CD8-positive, alpha-beta memory T cell (primary cell): ENCODE data around the gene MISP. TPM values are rescaled to one million over a fixed set of nuclear protein-coding genes. Genes with fewer than 3 reads are reported as not detected.
A peak's percentile ranks its signal among the peaks of the same experiment; 100 is the strongest.

Experiments
- CTCF ChIA-PET: fragments of 350-600 bp; sonication (Branson Sonifier 250); formaldehyde crosslinking; loops from one replicate; lab custom pipeline; 2021; ENCODE audit warnings: antibody characterized with exemption; lab: Charles Lee
- POLR2A ChIA-PET: fragments of 350-600 bp; sonication (Branson Sonifier 250); formaldehyde crosslinking; loops from one replicate; lab custom pipeline; 2021; ENCODE audit warnings: antibody characterized with exemption; lab: Charles Lee
- DNase-seq, 5 donors: peaks; one replicate each; pipeline versions ENCODE4 v3.0.0 to v3.0.0-alpha.2; 2020 to 2022; ENCODE audit warnings: mixed read lengths in 1 of 5
- H3K27ac ChIP-seq: one replicate; pipeline ENCODE4 v1.7.0; 2013; ENCODE audit warnings: low read depth, mild to moderate bottlenecking, low read length, moderate library complexity
- H3K27me3 ChIP-seq: 2 replicates; pipeline ENCODE4 v1.7.0; 2013; ENCODE audit warnings: low read length, mild to moderate bottlenecking; ENCODE audit not compliant: insufficient read depth, poor library complexity, severe bottlenecking
- H3K36me3 ChIP-seq: 2 replicates; pipeline ENCODE4 v1.7.0; 2013; ENCODE audit warnings: mild to moderate bottlenecking, low read length, moderate library complexity; ENCODE audit not compliant: insufficient read depth
- H3K4me1 ChIP-seq: 2 replicates; pipeline ENCODE4 v1.7.0; 2013; ENCODE audit warnings: mild to moderate bottlenecking, low read length, moderate library complexity; ENCODE audit not compliant: insufficient read depth
- H3K4me3 ChIP-seq: 2 replicates; pipeline ENCODE4 v1.7.0; 2013; ENCODE audit warnings: mild to moderate bottlenecking, low read length
- H3K9me3 ChIP-seq: 2 replicates; pipeline ENCODE4 v1.7.0; 2013; ENCODE audit warnings: mild to moderate bottlenecking, low read length
- H3K27ac Mint-ChIP-seq, 8 donors: one replicate each; pipeline ENCODE4 v1.8.0; 2020 to 2021; ENCODE audit warnings: mixed read lengths in 8 of 8, mild to moderate bottlenecking in 6 of 8, inconsistent platforms in 3 of 8, moderate library complexity in 3 of 8
- H3K27me3 Mint-ChIP-seq, 2 donors: one replicate each; pipeline ENCODE4 v1.8.0; 2020 to 2021; ENCODE audit warnings: mixed read lengths in 2 of 2, mild to moderate bottlenecking in 1 of 2, moderate library complexity in 1 of 2
- H3K36me3 Mint-ChIP-seq, 3 donors: one replicate each; pipeline ENCODE4 v1.8.0; 2020 to 2021; ENCODE audit warnings: mixed read lengths in 3 of 3, inconsistent platforms in 1 of 3, mild to moderate bottlenecking in 1 of 3
- H3K4me1 Mint-ChIP-seq, 3 donors: one replicate each; pipeline ENCODE4 v1.8.0; 2020 to 2021; ENCODE audit warnings: mixed read lengths in 3 of 3, inconsistent platforms in 1 of 3, mild to moderate bottlenecking in 1 of 3
- H3K4me3 Mint-ChIP-seq, 7 donors: one replicate each; pipeline ENCODE4 v1.8.0; 2020 to 2021; ENCODE audit warnings: mixed read lengths in 7 of 7, mild to moderate bottlenecking in 6 of 7, moderate library complexity in 4 of 7, inconsistent platforms in 2 of 7
- H3K9me3 Mint-ChIP-seq, 5 donors: one replicate each; pipeline ENCODE4 v1.8.0; 2020 to 2022; ENCODE audit warnings: mixed read lengths in 5 of 5, mild to moderate bottlenecking in 3 of 5, moderate library complexity in 2 of 5, inconsistent platforms in 1 of 5
- polyA plus RNA-seq: library from polyadenylated mRNA; unstranded; fragments of 300-500 nt; fragmentation: Illumina TruSeq; gene quantifications from one replicate; pipeline ENCODE4 v1.2.3, GENCODE V29; 2021
- total RNA-seq, 2 experiments: library from RNA; stranded (reverse); gene quantifications; one replicate each; pipeline ENCODE4 v1.2.3, GENCODE V29; 2021

The MISP gene
- total and polyA plus RNA-seq, 3 experiments from 2014 or later: not detected

DNA sequence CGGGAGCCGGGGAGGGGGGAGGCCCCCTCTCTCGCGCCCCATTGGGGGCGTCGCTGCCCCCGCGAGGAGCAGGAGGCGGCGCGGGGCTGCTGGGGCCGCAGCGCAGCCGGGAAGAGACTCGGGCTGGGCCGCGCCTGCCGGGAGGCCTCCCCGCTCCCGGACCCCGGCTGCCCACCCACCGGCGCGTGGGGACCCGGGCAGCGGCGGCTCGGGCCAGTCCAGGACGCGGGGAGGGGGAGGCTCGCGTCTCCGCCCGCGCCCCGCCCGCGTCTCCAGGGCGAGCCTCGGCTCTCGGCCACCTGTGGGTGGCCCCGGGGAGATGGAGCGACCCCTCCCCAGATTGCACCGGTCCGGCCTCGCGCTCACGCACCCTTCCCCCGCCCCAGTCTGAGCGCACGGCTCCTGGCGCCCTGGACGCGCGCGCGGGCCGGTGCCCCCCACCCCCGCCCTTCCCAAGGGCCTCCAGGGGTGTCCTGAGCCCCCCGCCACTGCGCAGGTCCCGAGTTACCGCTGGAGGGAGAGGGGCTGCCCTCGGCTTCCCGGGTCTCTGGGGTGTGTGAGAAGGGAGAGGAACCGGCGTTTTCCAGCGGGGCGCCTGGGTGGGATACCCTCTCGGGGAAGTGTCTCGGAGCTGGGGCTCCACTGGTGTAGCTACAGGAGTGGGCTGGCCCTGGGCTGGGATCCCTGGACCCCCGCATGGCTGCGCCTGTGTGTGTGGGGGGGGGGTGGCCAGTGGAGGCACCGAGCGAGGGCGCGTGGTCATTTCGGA is 41.5 kb upstream of the MISP start:
- H3K27ac ChIP-seq: no peak overlapping the region
- CTCF ChIA-PET: no interaction called here
- POLR2A ChIA-PET: no interaction called here
- H3K4me1 Mint-ChIP-seq: peaks cover 0 to 5% (median 4%) of the 10 kb centered on the region in 3 donors
- peaks cover 31 to 36% of the 10 kb centered on the region in 2 donors for H3K27me3 Mint-ChIP-seq
- H3K4me3 Mint-ChIP-seq: no peak overlapping the region
- H3K27me3 ChIP-seq: peaks cover 8% of the 10 kb centered on the region
- peaks cover 0 to 2% (median 0%) of the 10 kb centered on the region in 5 donors for H3K9me3 Mint-ChIP-seq
- peaks cover 0 to 2% (median 0%) of the 10 kb centered on the region in 3 donors for H3K36me3 Mint-ChIP-seq
- DNase-seq: no peak
- no peak overlapping the region for H3K27ac Mint-ChIP-seq
- no peak overlapping the region for H3K4me3 ChIP-seq
- H3K36me3 ChIP-seq: no peaks in the 10 kb centered on the region
- H3K9me3 ChIP-seq: no peaks in the 10 kb centered on the region
- peaks cover 4% of the 10 kb centered on the region for H3K4me1 ChIP-seq

DNA sequence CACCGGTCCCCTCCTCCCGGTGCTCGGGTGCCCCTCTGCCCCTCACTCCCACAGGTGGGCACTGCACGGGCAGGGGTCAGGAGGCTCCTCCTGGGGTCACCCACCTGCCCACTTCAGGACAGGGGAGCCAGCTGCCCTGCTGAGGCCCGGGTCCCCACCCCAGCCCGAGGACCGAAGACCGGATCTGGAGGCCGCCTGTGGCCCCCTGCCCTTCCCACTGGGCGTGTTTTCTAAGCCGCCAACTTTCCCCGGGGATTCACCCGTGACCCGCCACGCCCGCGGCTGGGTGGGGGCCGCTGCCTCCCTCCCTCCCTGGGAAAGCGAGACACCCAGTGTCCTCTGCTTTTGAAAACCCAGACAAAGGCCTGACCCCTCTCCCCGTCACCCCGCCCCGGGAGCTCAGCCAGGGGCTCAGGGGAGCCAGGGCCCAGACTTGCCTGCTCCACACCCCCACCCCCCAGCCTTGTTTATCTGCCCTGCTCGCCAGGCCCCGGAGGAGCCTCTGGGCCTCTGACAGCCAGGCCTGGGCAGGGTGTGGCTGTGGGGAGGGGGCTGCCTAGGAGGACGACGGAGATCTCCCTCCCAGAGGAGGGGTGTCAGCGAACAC is 40.8 kb upstream of the MISP start:
- no peaks in the 10 kb centered on the region for H3K36me3 ChIP-seq
- CTCF ChIA-PET: no interaction called here
- no peaks in the 10 kb centered on the region for H3K9me3 ChIP-seq
- Mint-ChIP-seq H3K27ac (no peak overlapping the region), H3K4me3 (no peak overlapping the region), H3K9me3 (peaks cover 0 to 2% (median 0%) of the 10 kb centered on the region in 5 donors), H3K36me3 (peaks cover 0 to 2% (median 0%) of the 10 kb centered on the region in 3 donors), H3K4me1 (peaks cover 0 to 4% (median 3%) of the 10 kb centered on the region in 3 donors), H3K27me3 (peaks cover 28 to 36% of the 10 kb centered on the region in 2 donors)
- no peak for DNase-seq
- POLR2A ChIA-PET: no interaction called here
- H3K4me3 ChIP-seq: no peak overlapping the region
- H3K27ac ChIP-seq: no peak overlapping the region
- H3K4me1 ChIP-seq: no peaks in the 10 kb centered on the region
- peaks cover 8% of the 10 kb centered on the region for H3K27me3 ChIP-seq

GRCh38 chr19:710767-711166 is 40.1 kb upstream of the MISP start:
- Histone ChIP-seq H3K9me3 (no peaks in the 10 kb centered on the region), H3K36me3 (no peaks in the 10 kb centered on the region), H3K27me3 (peaks cover 8% of the 10 kb centered on the region), H3K4me3 (no peak overlapping the region), H3K4me1 (no peaks in the 10 kb centered on the region), H3K27ac (no peak overlapping the region)
- no peak for DNase-seq
- peaks cover 31 to 38% of the 10 kb centered on the region in 2 donors for H3K27me3 Mint-ChIP-seq
- peaks cover 1 to 4% (median 3%) of the 10 kb centered on the region in 5 donors for H3K9me3 Mint-ChIP-seq
- H3K27ac Mint-ChIP-seq: no peak overlapping the region
- peaks cover 0 to 4% (median 3%) of the 10 kb centered on the region in 3 donors for H3K4me1 Mint-ChIP-seq
- POLR2A ChIA-PET: no interaction called here
- peaks cover 0 to 2% (median 0%) of the 10 kb centered on the region in 3 donors for H3K36me3 Mint-ChIP-seq
- CTCF ChIA-PET: no interaction called here
- no peak overlapping the region for H3K4me3 Mint-ChIP-seq

DNA sequence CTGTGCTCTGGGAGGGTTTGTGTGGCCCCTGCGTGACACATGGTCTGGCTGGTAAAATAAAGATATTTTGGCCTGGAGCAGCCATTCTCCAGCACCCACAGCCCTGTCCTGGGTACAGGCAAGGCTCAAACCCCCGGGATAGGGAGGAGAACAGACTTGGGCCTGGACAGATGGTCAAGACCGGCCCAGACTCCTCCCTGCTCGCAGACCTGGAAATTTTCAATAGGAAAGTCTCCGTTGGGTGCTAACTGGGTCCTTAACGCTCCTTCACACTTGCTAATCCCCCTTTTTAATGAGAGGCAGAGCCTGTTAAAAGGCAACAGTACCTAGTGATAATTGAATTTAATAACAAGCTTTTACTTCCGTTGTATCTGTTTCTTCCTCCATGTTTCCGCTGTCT is 39.7 kb upstream of the MISP start:
- Histone ChIP-seq H3K27ac (no peak overlapping the region), H3K27me3 (peaks cover 8% of the 10 kb centered on the region), H3K9me3 (no peaks in the 10 kb centered on the region), H3K36me3 (no peaks in the 10 kb centered on the region), H3K4me1 (no peaks in the 10 kb centered on the region), H3K4me3 (no peak overlapping the region)
- Mint-ChIP-seq H3K27ac (no peak overlapping the region), H3K9me3 (peaks cover 2 to 5% (median 4%) of the 10 kb centered on the region in 5 donors), H3K4me3 (peak overlapping the region in 1 of 7 donors; percentile 9), H3K27me3 (peaks cover 31 to 41% of the 10 kb centered on the region in 2 donors), H3K4me1 (peaks cover 0 to 4% (median 3%) of the 10 kb centered on the region in 3 donors), H3K36me3 (peaks cover 0 to 2% (median 0%) of the 10 kb centered on the region in 3 donors)
- ChIA-PET CTCF (no interaction called here), POLR2A (no interaction called here)
- no peak for DNase-seq

DNA sequence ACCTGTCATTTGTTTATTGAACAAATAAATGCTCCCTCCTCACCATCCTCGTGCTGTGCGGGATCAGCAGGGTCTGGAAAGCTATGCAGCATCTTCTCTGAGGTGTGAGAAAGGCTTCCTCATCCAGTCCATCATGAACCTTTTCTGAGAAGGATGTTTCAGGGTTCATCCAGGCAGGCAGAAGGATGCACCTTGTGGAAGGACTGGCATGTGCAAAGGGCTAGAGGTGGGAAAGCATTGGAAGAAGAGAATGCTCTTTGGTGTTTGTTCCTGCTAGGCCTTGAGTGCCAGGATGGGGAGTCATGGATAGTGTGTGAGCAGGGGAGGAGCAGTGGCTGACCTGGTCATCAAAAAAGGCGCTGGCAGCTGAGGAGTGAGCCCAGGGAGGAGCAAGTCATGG is 35.6 kb upstream of the MISP start:
- Mint-ChIP-seq H3K27me3 (peaks cover 21 to 39% of the 10 kb centered on the region in 2 donors), H3K27ac (no peak overlapping the region), H3K4me1 (peaks cover 0 to 2% (median 0%) of the 10 kb centered on the region in 3 donors), H3K4me3 (no peak overlapping the region), H3K9me3 (peaks cover 2 to 5% (median 4%) of the 10 kb centered on the region in 5 donors), H3K36me3 (peaks cover 0 to 2% (median 0%) of the 10 kb centered on the region in 3 donors)
- no peak overlapping the region for H3K4me3 ChIP-seq
- ChIA-PET POLR2A (no interaction called here), CTCF (no interaction called here)
- no peaks in the 10 kb centered on the region for H3K4me1 ChIP-seq
- no peak overlapping the region for H3K27ac ChIP-seq
- no peaks in the 10 kb centered on the region for H3K36me3 ChIP-seq
- DNase-seq: no peak
- no peaks in the 10 kb centered on the region for H3K27me3 ChIP-seq
- no peaks in the 10 kb centered on the region for H3K9me3 ChIP-seq

DNA sequence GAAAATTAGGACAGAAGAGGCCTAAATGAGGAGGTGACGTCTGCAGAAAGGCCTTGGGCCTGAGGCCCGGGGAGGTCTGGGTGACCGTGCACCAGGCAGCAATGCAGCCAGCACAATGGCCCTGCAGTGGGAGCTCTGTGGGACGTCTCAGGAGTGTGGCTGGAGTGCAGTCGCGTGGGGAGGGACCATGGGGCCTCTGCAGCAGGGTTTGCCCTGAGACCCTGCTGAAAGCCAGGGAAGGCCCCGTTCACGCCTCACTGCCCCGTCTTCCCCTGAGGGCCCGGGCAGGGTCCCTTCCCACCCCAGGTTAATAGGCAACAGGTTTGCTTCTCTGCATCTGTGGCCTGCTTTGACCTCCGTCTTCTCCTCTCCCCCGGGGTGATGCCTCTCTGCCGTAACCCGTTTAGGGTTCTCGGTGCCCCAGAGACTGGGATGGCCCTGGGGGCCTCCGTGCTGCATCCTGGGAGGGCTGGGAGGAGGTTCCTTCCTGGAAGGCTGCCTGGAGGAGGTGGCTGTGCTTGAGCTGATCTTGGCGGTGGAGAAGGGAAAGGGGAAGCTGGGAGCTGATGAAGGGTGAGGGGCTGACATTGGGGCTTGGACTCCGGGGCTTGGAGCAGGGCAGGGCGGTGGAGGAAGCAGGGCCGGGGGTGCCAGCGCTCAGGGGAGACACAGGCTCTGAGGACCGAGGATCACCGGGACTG is 32.5 kb upstream of the MISP start:
- H3K36me3 Mint-ChIP-seq: no peaks in the 10 kb centered on the region
- no peaks in the 10 kb centered on the region for H3K4me1 Mint-ChIP-seq
- peaks cover 17 to 33% of the 10 kb centered on the region in 2 donors for H3K27me3 Mint-ChIP-seq
- H3K4me1 ChIP-seq: no peaks in the 10 kb centered on the region
- H3K4me3 Mint-ChIP-seq: no peak overlapping the region
- no peak overlapping the region for H3K4me3 ChIP-seq
- H3K9me3 Mint-ChIP-seq: peaks cover 2 to 5% (median 4%) of the 10 kb centered on the region in 5 donors
- DNase-seq: no peak
- POLR2A ChIA-PET: interaction anchor here (0.6 kb wide), 1 partner anchor 510 kb away, joined by 3 read pairs; no protein-coding TSS in a partner anchor
- no peak overlapping the region for H3K27ac Mint-ChIP-seq
- H3K36me3 ChIP-seq: no peaks in the 10 kb centered on the region
- CTCF ChIA-PET: no interaction called here
- no peaks in the 10 kb centered on the region for H3K27me3 ChIP-seq
- H3K9me3 ChIP-seq: no peaks in the 10 kb centered on the region
- no peak overlapping the region for H3K27ac ChIP-seq

GRCh38 chr19:718991-719512 is 31.9 kb upstream of the MISP start:
- no peaks in the 10 kb centered on the region for H3K4me1 Mint-ChIP-seq
- no peak overlapping the region for H3K4me3 Mint-ChIP-seq
- no peak for DNase-seq
- Histone ChIP-seq H3K4me1 (no peaks in the 10 kb centered on the region), H3K27me3 (no peaks in the 10 kb centered on the region), H3K4me3 (no peak overlapping the region), H3K27ac (no peak overlapping the region), H3K9me3 (no peaks in the 10 kb centered on the region), H3K36me3 (no peaks in the 10 kb centered on the region)
- H3K27ac Mint-ChIP-seq: no peak overlapping the region
- ChIA-PET POLR2A (interaction anchor here (0.6 kb wide), 2 partner anchors 58 to 73 kb away, joined by 3 read pairs; no protein-coding TSS in a partner anchor), CTCF (no interaction called here)
- H3K36me3 Mint-ChIP-seq: no peaks in the 10 kb centered on the region
- H3K9me3 Mint-ChIP-seq: peaks cover 2 to 5% (median 4%) of the 10 kb centered on the region in 5 donors
- H3K27me3 Mint-ChIP-seq: peaks cover 17 to 33% of the 10 kb centered on the region in 2 donors
